Keratinocyte (primary cell): ENCODE data around the gene AHSP.
A peak's percentile ranks its signal among the peaks of the same experiment; 100 is the strongest.

ENCODE experiments used
- EZH2 ChIP-seq: IDR thresholded peaks from one replicate; pipeline ENCODE4 v1.6.1; 2012; ENCODE audit warnings: inconsistent platforms, mild to moderate bottlenecking, low read length, moderate library complexity
- TF ChIP-seq, protein P1 (sequence below), 3 experiments: IDR thresholded peaks in 1 of 3; conservative IDR thresholded peaks in 1 of 3; optimal IDR thresholded peaks in 1 of 3; 2 replicates in 2 of 3; 3 replicates in 1 of 3; pipeline versions ENCODE3 to v1.5.1; 2011; ENCODE audit warnings: low read length in 3 of 3, mild to moderate bottlenecking in 3 of 3, moderate library complexity in 2 of 3, control low read depth in 1 of 3, inconsistent platforms in 1 of 3; ENCODE audit not compliant: insufficient read depth in 2 of 3; ENCODE audit errors: extremely low read depth in 1 of 3

DNA sequence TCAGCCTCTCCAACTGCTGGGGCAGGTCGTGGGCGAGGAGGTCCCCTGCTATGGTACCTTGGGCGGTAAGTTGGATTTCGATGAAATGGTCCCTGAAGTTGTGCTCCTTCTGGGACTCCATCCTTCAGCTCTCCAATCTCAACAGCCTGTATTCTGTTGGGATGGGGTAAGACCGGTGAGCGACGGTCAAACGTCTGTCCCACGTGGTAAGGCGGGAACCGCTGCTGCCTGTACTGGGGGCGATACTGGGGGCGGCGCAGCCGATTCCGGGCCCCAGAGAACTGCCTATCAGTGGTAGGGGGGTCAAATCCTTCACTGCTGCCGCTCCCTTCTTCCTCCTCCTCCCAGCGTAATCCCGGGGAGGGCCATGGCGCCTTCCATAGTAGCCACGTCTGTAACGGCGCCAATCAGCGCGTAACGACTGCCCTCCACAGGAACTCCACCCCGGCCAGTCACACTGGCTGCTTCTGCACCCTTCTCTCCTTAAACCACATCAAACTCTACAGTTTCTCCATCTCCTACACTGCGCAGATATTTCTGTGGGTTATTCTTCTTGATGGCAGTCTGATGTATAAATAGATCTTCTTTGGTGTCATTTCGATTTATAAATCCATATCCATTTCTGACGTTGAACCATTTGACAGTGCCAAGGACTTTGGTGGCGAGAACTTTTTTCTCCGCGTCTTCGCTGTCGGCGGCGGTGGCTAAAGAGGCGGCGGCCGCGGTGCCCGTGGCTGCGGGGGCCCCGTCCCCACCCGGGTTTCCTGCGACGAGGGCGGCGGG lies 41.1 kb downstream of the AHSP start:
- TF ChIP-seq, protein P1, sequence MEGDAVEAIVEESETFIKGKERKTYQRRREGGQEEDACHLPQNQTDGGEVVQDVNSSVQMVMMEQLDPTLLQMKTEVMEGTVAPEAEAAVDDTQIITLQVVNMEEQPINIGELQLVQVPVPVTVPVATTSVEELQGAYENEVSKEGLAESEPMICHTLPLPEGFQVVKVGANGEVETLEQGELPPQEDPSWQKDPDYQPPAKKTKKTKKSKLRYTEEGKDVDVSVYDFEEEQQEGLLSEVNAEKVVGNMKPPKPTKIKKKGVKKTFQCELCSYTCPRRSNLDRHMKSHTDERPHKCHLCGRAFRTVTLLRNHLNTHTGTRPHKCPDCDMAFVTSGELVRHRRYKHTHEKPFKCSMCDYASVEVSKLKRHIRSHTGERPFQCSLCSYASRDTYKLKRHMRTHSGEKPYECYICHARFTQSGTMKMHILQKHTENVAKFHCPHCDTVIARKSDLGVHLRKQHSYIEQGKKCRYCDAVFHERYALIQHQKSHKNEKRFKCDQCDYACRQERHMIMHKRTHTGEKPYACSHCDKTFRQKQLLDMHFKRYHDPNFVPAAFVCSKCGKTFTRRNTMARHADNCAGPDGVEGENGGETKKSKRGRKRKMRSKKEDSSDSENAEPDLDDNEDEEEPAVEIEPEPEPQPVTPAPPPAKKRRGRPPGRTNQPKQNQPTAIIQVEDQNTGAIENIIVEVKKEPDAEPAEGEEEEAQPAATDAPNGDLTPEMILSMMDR (optimal IDR thresholded peaks at IDR 0.05 in 1 of 3, IDR thresholded peaks at IDR 0.05 in 1 of 3, conservative IDR thresholded peaks at IDR 0.05 in 1 of 3; ENCODE audit: extremely low read depth in 1 of 3, insufficient read depth in 2 of 3, low read length in 3 of 3): peak in 1 of 3 experiments; percentile 17
- peak; percentile 71 for TF ChIP-seq EZH2
